ENCODE measurements around the gene EVL. TPM values are rescaled to one million over a fixed set of nuclear protein-coding genes. Genes with fewer than 3 reads are reported as not detected.
A peak's percentile ranks its signal among the peaks of the same experiment; 100 is the strongest.
"Not testable (repeated sequence)": the region's sequence is repeated elsewhere in the genome, so short reads cannot be mapped to it uniquely, and the experiment has no call there.

The EVL gene
- total RNA-seq, 1 donor from 2014 or later: 285 TPM

- intact Hi-C loops (cut with micrococcal nuclease): loop anchor here (1.0 to 10.0 kb wide), 9 partner anchors 7 to 1758 kb away; partner anchors contain the start of gene WDR25
- peaks cover 76% of the 10 kb centered on the region for H3K4me1 Mint-ChIP-seq
- not testable (repeated sequence) for H3K9me3 Mint-ChIP-seq, H3K27me3 Mint-ChIP-seq
- peak overlapping the region; percentile 87 for H3K4me3 Mint-ChIP-seq
- peaks cover 30% of the 10 kb centered on the region for H3K36me3 Mint-ChIP-seq (ENCODE audit: low read depth)
- H3K27ac Mint-ChIP-seq: peak overlapping the region; percentile 98
- peak; percentile 74 for DNase-seq
Measured at GRCh38 chr14:100064335-100065092, 708 bp upstream of the EVL start.

GRCh38 chr14:100065942-100066574 lies 836 bp downstream of the EVL start:
- DNase-seq: peak; percentile 94

DNA sequence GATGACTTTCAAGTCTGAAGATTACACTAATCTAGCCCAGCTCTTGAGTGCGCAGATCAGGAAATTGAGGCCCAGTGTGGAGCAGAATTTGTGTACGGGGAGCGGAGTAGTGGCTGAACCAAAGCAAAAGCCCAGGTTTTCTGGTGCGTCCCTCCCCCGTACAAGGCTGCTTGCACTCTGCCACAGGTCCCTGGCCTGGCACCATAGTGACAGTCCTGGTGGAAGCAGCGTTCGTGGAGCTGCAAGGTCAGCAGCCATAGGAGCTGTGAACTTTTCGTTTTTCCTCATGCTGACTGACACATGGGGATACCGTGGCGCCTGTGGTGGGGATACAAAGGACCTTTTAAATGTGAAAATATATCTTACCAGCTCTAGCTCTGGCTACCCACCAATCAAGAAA lies 1.7 kb downstream of the EVL start:
- peak; percentile 80 for DNase-seq
- no peaks in the 10 kb centered on the region for H3K27me3 Mint-ChIP-seq
- intact Hi-C loops (cut with micrococcal nuclease): loop anchor here (2.0 to 10.0 kb wide), 6 partner anchors 85 to 1755 kb away; partner anchors contain the start of genes WDR25 and YY1
- peaks cover 42% of the 10 kb centered on the region for H3K36me3 Mint-ChIP-seq (ENCODE audit: low read depth)
- H3K27ac Mint-ChIP-seq: peak overlapping the region; percentile 98
- peak overlapping the region; percentile 87 for H3K4me3 Mint-ChIP-seq
- H3K4me1 Mint-ChIP-seq: peaks cover 79% of the 10 kb centered on the region
- H3K9me3 Mint-ChIP-seq: no peaks in the 10 kb centered on the region

More at GRCh38 chr14:100065942-100066574, 836 bp downstream of the EVL start:
- intact Hi-C loops (cut with micrococcal nuclease): loop anchor here (1.0 to 10.0 kb wide), 10 partner anchors 7 to 1756 kb away; partner anchors contain the start of genes WDR25 and YY1
- Mint-ChIP-seq H3K27me3 (no peaks in the 10 kb centered on the region), H3K9me3 (no peaks in the 10 kb centered on the region), H3K27ac (peak overlapping the region; percentile 98), H3K36me3 (ENCODE audit: low read depth) (peaks cover 36% of the 10 kb centered on the region), H3K4me3 (peak overlapping the region; percentile 87), H3K4me1 (peaks cover 79% of the 10 kb centered on the region)

GRCh38 chr14:100067481-100067880 lies 2.3 kb downstream of the EVL start:
- peaks cover 42% of the 10 kb centered on the region for H3K36me3 Mint-ChIP-seq (ENCODE audit: low read depth)
- H3K4me1 Mint-ChIP-seq: peaks cover 75% of the 10 kb centered on the region
- peak; percentile 79 for DNase-seq
- intact Hi-C loops (cut with micrococcal nuclease): loop anchor here (2.0 to 10.0 kb wide), 6 partner anchors 85 to 1755 kb away; partner anchors contain the start of genes WDR25 and YY1
- no peaks in the 10 kb centered on the region for H3K27me3 Mint-ChIP-seq
- H3K9me3 Mint-ChIP-seq: no peaks in the 10 kb centered on the region
- H3K4me3 Mint-ChIP-seq: peak overlapping the region; percentile 87
- H3K27ac Mint-ChIP-seq: peak overlapping the region; percentile 98

GRCh38 chr14:100067971-100068959 lies 3.0 kb downstream of the EVL start:
- no peaks in the 10 kb centered on the region for H3K27me3 Mint-ChIP-seq
- peak overlapping the region; percentile 98 for H3K27ac Mint-ChIP-seq
- intact Hi-C loops (cut with micrococcal nuclease): loop anchor here (2.0 to 10.0 kb wide), 7 partner anchors 19 to 1754 kb away; partner anchors contain the start of genes WDR25 and YY1
- H3K4me3 Mint-ChIP-seq: peak overlapping the region; percentile 87
- H3K9me3 Mint-ChIP-seq: no peaks in the 10 kb centered on the region
- peak; percentile 95 for DNase-seq
- peaks cover 50% of the 10 kb centered on the region for H3K36me3 Mint-ChIP-seq (ENCODE audit: low read depth)
- peaks cover 77% of the 10 kb centered on the region for H3K4me1 Mint-ChIP-seq

DNA sequence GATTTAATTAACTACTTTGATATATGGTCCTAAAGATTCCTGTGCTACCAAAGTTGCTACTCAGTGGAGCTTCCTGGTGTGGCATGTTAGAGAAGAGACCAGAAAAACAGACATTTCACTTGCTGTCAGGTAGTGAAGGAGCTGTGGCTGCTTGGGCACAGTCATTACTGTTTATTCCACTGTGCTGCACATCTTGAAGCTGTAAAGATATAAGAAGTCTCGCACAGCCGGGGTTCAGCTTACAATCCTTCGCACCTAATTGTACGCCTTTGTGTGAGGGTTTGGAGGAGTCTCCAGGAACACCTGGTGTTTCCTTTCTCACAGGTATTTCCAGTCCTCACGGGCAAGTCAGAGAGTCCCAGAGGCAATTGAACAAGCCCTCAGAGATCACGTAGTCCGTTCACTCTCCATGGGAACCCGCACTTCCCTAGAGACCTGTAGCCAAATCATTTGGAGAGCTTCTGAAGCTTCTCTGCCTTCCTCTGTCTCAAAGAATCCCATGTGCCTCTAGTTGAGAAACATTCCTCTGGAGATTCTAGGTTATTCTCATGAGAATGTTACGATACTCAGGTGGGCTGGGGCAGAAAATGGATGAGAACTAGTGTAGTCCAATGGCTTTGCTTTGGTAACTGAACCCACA lies 4.1 kb downstream of the EVL start:
- Mint-ChIP-seq H3K4me3 (peak overlapping the region; percentile 87), H3K9me3 (no peaks in the 10 kb centered on the region), H3K27ac (peak overlapping the region; percentile 98), H3K27me3 (no peaks in the 10 kb centered on the region), H3K4me1 (peaks cover 77% of the 10 kb centered on the region), H3K36me3 (ENCODE audit: low read depth) (peaks cover 56% of the 10 kb centered on the region)
- peak; percentile 78 for DNase-seq
- intact Hi-C loops (cut with micrococcal nuclease): loop anchor here (2.0 to 10.0 kb wide), 6 partner anchors 20 to 1753 kb away; partner anchors contain the start of gene WDR25

DNA sequence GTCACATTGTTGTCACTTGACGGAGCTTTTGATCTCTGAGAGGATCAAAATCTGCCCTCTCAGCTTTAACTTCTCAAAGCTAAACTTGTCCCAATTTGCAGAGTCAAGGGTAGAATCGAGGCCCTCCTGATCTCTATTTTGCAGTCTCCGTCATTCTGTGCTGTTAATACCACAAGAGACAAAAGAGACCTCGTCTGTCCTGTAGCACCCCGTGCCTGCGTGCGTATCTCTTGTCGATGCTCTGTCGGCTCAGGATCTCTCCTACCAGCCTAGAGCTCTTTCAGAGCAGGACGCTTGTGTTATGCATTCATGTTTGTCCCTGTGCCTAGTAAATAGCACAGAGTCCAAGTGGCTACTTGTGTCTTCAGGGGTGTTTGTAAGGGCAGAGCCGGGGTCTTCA lies 5.1 kb downstream of the EVL start:
- peak; percentile 78 for DNase-seq
- Mint-ChIP-seq H3K9me3 (no peaks in the 10 kb centered on the region), H3K4me3 (peak overlapping the region; percentile 87), H3K4me1 (peaks cover 80% of the 10 kb centered on the region), H3K27ac (peak overlapping the region; percentile 98), H3K27me3 (no peaks in the 10 kb centered on the region), H3K36me3 (ENCODE audit: low read depth) (peaks cover 65% of the 10 kb centered on the region)
- intact Hi-C loops (cut with micrococcal nuclease): no loop called here

- Mint-ChIP-seq H3K27ac (peak overlapping the region; percentile 81), H3K27me3 (no peaks in the 10 kb centered on the region), H3K4me1 (peaks cover 84% of the 10 kb centered on the region), H3K9me3 (no peaks in the 10 kb centered on the region), H3K36me3 (ENCODE audit: low read depth) (peaks cover 68% of the 10 kb centered on the region), H3K4me3 (peak overlapping the region; percentile 84)
- intact Hi-C loops (cut with micrococcal nuclease): no loop called here
- DNase-seq: peak; percentile 74
Measured at GRCh38 chr14:100071545-100071944, 6.3 kb downstream of the EVL start.

DNA sequence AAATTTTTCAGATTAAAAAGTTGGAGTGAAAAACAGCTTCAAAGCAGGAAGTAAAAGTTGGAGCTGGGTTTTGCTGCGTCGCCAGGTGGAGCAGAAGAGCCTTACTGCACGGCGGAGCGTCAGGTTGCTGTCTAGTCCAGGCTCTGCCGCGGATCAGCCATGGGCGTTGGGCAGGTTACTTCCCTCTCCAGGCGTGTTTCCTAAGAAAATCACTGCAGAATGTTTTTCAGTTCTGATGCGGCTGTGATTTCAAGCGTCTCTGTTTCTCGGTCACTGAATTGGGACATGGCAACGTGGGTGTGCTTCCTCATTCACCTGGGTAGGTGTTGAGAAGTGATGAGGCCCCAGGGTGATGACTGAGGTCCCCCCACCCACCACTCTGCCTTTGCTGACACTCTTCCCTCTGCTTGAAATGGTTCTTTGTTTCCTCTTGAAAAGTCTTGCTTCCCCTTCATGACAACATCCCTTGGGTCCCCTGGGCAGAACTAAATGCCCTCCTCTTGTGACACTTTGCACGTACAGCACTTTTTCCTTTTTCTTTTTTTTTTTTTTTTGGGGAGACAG lies 7.6 kb downstream of the EVL start:
- intact Hi-C loops (cut with micrococcal nuclease): loop anchor here (1.0 to 2.0 kb wide), 4 partner anchors 8 to 120 kb away; partner anchors contain the start of gene EVL
- DNase-seq: peak; percentile 88

DNA sequence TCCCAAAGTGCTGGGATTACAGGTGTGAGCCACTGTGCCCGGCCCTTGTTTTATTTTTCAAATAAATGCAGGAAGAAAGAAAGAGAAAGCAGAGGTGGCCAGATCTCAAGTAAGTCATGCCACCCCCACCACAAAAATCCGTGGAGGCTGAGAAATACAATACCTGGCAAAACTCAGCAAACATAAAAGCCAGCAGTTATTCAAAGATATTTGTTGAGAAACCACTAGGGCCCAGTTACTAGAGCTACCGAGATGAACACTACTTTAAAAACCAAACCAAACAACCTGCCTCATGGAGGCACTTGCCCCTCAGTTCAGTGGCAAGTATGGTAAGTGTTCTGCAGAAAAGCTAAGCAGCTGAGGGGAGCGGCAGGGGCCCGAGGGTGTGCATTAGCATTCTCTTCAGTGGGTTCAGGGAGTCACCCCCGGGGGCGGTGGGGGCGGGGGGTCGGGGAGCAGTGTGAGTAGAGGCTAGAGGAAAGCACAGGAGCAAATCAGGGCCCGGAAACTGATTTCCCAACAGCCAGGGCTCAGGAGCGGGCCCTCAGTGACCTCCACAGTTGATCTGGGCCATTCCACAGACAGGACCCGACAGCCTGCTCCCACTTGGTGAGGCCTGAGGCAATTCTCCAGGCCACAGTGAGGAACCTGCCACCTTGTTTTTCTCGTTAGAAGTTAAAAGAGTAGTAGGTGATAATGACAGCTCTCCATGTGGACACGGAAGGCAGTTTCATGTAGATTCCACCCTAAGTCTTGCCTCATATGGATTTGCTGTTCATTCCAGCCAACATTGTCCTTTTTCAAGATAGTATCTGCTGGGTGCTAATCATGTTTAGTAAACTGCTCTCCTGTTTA lies 8.6 kb downstream of the EVL start:
- peak; percentile 69 for DNase-seq
- H3K27ac Mint-ChIP-seq: peak overlapping the region; percentile 91
- H3K4me1 Mint-ChIP-seq: peaks cover 87% of the 10 kb centered on the region
- no peaks in the 10 kb centered on the region for H3K27me3 Mint-ChIP-seq
- intact Hi-C loops (cut with micrococcal nuclease): loop anchor here (1.0 to 2.0 kb wide), 3 partner anchors 8 to 119 kb away; partner anchors contain the start of gene EVL
- peaks cover 58% of the 10 kb centered on the region for H3K36me3 Mint-ChIP-seq (ENCODE audit: low read depth)
- peak overlapping the region; percentile 84 for H3K4me3 Mint-ChIP-seq
- no peaks in the 10 kb centered on the region for H3K9me3 Mint-ChIP-seq

More for the DNA sequence above, 7.6 kb downstream of the EVL start:
- Mint-ChIP-seq H3K27ac (peak overlapping the region; percentile 91), H3K27me3 (no peaks in the 10 kb centered on the region), H3K4me3 (peak overlapping the region; percentile 84), H3K36me3 (ENCODE audit: low read depth) (peaks cover 65% of the 10 kb centered on the region), H3K4me1 (peaks cover 87% of the 10 kb centered on the region), H3K9me3 (no peaks in the 10 kb centered on the region)

DNA sequence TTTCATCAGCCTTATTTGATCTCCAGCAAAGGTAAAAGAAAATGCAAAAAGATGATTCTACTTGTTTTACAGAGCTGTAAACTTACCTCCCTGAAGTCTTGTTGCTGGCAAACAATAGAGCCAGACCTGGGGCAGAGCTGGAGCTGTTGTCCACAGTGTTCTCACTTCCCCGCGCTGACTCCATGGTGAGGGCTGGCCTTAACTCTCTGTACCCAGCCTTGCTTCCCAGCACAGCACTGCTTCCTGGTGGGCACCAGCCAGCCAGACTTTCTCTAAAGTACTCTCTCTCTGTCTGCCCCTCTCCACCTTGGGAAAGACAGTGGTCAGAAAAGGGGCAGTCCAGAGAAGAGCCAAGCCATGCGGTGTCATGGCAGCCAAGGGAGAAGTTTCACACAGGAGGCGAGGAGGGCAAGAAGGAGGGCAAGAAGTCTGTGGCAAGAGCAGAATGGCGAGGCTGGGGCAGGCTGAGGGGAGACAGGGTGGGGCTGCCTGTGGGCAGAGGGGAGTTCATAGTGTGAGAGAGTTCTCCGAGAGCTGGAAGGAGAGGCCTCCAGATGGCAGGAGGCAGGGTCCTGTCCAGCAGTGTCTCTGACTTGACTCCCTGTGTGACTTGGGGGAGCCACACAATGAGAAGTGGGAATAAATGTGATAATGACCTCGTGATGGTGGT lies 9.3 kb downstream of the EVL start:
- peaks cover 59% of the 10 kb centered on the region for H3K36me3 Mint-ChIP-seq (ENCODE audit: low read depth)
- peaks cover 87% of the 10 kb centered on the region for H3K4me1 Mint-ChIP-seq
- no peaks in the 10 kb centered on the region for H3K27me3 Mint-ChIP-seq
- H3K9me3 Mint-ChIP-seq: no peaks in the 10 kb centered on the region
- no peak for DNase-seq
- peak overlapping the region; percentile 79 for H3K4me3 Mint-ChIP-seq
- peak overlapping the region; percentile 91 for H3K27ac Mint-ChIP-seq
- intact Hi-C loops (cut with micrococcal nuclease): no loop called here

Measured in activated CD4-positive, alpha-beta T cell treated with anti-CD3 and anti-CD28 coated beads, Interleukin-2, amount 10 ng/mL, durations not matched to agents 24 days and 14 days (primary cell).